ENCODE measurements around the gene ARRDC5.
"Not testable (repeated sequence)": the region's sequence is repeated elsewhere in the genome, so short reads cannot be mapped to it uniquely, and the experiment has no call there.

The ARRDC5 gene

DNA sequence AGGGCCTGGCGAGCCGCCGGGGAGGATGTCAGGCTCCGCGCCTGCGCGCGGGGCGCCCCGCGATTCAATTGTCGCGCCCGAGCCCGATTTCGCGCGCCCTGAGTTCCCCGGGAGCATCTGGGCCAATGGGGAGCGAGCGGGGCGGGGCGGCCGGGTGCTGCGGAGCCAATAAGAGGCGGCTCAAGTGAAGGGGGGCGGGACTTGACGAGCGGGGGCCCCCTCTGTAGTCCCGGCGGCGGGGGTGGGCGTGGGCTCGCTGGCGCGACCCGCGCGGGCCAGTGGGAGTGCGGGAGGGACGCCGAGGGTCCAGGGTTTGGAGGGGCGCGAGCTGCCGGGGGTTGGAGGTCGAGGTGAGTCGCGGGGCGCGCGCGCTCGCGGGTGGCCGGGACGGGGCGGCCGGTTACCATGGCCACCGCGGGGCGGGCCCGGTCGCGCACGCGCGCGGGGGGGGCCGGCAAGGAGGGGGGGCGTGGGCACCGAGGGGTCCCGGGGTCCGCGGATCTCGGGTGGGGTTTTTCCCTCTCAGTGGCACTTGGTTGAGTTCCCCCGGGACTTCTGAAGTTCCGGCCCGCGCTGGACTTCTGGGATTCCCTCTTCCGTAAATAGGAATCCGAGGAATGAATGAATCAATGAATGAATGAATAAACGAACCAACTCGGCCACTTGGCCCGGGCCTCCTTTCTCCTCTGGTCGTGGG is 7.3 kb upstream of the ARRDC5 start:
- peak; percentile 86 to 97 (median 91) for DNase-seq

DNA sequence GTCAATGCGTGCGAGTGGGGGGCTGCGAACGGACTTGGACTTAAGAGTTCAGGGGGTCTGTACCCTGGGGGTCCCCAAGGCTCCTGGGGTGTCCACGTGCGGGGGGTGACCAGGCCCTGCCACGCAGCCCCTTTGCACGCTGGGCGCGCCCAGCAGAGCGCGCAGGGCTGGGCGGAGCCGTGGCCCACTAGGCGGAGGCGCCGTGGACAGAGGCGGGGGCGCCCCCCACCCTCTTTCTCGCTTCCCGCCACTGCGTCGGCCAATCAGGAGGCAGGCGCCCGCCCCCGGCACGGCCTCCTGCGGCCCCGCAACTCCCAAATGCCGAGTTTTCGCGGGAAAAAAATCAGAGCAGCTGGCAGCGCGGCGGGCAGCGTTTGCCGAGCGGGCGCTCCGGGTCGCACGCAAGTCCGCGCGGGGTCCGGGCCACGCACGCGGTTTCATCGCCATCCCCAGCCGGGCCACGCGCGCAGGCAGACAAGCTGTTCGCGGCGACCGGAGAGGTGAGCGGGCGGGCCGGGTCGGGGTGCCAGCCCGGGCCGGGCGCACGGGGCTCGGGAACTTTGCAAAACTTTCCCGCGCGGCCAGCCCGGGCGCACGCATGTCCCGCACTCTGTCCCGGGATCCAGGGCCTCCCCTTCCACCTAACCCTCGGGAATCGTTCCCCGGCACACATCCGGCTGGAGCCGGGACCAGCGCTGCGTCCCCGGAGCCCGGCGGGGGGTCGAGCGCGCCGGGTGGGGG is 6.6 kb upstream of the ARRDC5 start, which contains the start of gene UHRF1:
Gene UHRF1, plus strand, starts transcription at position 346 of the 741 bp plus-strand sequence. CDS start 1,385 bp downstream, outside the sequence.
- peak in 2 of 5 experiments; percentile 24 to 84 for DNase-seq

DNA sequence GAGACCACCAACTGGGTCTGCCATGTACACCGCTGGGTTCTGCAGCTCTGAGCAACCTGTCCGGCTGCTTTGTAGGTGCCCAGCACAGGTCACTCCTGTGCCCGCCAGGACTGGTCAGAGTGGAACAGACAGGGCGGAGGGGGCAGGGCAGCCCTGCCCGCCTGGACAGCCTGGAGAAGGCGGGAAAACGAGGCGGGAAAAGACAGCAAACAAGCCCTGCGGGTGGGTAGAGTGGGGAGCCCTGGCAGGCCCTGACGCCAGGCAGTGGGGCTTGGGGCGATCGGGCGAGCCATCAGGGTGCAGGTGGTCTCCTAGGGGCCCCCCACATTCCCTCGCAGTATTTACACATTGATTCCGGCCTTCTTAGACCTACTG is 6.1 kb upstream of the ARRDC5 start:
- DNase-seq, result no peak

DNA sequence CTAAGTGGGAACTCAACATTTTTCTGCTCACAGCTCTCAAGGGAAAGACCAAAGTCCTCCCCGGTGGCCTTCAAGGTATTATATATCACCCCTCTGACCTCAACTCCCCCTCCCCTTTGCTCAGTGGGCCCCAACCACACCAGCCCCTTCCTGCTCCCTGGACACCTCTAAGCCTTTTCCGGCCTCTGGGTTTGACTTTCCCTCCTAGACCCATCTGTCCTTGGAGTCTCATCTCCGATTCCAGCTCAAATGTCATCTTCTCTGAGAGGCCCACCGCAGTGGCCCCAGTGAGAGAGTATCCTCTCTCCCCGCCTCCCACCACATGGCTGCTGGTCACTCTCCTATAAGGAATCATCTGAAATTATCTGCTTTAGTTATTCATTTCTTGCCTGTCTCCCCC is 5.7 kb upstream of the ARRDC5 start:
- no peak for DNase-seq

DNA sequence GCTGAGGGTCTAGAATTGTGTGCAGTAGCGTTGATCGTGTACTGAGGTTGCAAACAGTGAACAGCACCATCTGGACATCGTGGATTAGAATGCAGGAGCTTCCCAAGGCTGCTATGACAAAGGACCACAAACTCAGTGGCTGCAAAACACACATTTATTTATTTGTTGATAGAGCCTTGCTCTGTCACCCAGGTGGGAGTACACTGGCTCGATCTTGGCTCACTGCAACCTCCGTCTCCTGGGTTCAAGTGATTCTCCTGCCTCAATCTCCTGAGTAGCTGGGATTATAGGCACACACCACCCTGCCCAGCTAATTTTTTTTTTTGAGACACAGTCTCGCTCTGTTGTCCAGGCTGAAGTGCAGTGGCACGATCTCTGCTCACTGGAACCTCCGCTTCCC is 4.3 kb upstream of the ARRDC5 start:
- no peak for DNase-seq

DNA sequence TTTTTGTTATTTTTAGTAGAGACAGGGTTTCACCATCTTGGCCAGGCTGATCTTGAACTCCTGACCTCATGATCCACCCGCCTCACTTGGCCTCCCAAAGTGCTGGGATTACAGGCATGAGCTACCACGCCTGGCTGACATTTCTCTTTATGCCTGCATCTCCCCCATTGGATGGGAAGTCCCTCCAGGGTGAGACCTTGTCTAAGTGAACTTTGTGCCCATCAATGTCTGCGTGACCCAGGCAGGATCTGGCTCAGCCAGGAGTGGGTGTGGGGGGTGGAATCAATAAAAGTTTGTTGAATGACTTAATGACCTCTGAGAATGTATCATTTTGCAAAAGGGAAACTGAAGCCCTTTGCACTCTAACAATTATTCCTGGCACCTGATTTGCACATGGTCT is 1.8 kb upstream of the ARRDC5 start:
- no peak for DNase-seq

DNA sequence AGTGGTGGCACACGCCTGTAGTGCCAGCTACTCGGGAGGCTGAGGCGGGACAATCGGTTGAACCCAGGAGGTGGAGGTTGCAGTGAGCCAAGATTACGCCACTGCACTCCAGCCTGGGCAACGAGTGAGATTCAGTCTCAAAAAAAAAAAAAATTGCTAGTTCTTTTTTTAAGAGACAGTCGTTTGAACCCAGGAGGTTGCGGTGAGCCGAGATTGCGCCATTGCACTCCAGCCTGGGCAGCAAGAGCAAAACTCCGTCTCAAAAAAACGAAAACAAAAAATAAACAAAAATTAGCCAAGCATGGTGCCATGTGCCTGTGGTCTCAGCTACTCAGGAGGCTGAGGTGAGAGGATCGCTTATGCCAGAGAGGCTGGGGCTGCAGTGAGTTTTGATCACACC is 1.8 kb downstream of the ARRDC5 start:
- DNase-seq, result not testable (repeated sequence)

DNA sequence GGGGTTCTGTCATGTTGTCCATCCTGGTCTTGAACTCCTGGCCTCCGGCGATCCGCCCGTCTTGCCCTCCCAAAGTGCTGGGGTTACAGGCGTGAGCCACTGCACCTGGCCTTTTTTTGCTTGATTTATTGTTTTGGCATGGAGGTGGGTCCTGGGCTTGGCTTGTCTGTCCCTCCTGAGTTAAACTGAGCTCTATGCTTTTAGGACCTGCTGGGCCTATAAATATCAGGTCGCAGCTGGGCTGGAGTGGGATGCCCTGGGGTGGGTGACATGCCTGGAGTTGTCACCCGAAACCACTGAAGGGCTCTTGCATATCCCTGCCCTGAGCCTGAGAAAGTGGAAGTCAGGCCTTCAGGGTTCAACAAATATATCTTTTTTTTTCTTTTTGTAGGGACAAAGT is 5.5 kb downstream of the ARRDC5 start:
- no peak for DNase-seq

DNA sequence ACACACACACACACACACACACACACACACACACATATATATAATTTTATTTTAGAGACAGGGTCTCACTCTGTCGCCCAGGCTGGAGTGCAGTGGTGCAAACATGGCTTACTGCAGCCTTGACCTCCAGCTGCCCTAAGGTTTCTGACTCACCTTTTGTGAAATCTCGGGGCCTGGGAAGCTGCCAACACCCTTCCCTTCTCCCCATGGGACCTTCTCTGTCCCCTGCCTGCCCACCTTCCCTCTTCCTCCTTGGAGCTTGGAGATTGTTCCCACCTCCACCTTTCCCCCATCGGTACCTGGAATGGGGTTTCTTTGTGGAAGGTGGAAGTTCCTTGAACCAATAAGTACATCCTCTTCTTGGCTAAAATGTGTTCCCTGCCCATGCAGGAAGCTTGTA is 6.3 kb downstream of the ARRDC5 start:
- no peak for DNase-seq

DNA sequence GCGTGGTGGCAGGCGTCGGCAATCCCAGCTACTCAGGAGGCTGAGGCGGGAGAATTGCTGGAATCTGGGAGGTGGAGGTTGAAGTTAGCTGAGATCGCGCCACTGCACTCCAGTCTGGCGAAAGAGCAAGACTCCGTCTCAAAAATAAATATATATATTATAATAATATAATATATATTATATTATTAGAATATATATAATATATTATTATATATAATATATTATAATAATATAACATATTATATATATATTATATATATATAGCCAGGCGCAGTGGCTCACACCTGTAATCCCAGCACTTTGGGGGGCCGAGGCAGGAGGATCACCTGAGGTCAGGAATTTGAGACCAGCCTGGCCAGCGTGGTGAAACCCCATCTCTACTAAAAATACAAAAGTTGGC is 9.7 kb downstream of the ARRDC5 start:
- DNase-seq, result not testable (repeated sequence)

DNA sequence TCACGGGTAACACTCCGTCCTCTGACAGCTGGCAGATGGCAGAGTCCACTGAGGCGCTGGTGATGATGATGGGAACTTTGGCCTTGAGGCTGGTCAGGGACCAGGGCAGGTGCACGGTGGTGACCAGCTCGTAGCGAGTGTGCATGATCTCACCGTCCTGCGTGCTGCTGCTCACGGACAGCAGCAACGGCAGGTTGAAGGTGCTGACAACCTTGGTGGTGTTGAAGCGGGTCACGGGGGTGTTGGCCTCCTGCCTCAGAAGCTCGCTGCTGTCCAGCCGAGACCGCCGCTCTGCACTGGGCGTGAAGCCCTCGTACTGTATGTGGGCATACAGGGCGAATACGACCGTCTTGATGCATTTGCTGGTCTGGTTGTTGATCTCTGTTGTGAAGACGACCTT is 11.6 kb downstream of the ARRDC5 start:
- DNase-seq, result no peak

DNA sequence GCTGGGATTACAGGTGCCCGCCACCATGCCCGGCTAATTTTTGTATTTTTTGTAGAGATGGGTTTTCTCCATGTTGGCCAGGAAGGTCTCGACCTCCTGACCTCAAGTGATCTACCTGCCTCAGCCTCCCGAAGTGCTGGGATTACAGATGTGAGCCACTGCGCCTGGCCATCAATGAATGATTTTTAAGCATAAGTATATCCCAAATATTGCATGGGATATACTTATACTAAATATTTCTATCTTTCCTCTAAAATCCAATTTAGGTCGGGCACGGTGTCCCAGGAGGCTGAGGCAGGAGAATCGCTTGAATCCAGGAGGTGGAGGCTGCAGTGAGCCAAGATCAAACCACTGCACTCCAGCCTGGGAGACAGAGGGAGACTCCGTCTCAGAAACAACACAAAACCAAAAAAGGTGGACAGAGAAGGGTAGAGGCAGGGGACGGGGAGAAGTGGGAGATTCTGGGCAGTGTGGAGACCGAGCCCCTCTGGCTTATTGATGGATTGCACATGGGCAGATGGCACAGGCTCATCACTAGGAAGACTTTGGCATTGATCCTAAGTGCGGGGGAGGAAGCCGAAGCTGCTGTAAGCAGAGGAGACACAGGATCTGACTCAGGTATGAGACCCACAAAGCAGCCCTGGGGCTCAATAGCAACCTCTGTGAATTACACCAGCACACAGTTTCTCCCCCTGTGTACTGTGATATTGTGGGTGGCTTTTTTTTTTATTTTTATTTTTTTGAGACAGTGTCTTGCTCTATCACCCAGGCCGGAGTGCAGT is 13.5 kb downstream of the ARRDC5 start:
- DNase-seq, result no peak

DNA sequence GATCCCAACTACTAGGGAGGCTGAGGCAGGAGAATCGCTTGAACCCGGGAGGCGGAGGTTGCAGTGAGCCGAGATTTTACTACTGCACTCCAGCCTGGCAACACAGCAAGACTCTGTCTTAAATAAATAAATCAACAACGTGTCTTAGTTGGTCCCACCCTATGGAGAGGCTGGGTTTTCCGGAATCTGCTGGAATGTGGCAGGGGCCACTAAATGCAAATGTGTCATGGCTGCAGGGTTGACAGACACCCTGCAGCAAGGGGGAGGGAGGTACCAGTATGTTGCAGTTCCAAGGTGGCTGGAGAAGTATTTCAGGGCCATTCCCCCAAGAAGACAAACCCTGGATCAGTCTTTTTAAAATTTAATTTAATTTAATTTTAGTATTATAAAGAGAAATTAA is 14.9 kb downstream of the ARRDC5 start:
- not testable (repeated sequence) for DNase-seq

DNA sequence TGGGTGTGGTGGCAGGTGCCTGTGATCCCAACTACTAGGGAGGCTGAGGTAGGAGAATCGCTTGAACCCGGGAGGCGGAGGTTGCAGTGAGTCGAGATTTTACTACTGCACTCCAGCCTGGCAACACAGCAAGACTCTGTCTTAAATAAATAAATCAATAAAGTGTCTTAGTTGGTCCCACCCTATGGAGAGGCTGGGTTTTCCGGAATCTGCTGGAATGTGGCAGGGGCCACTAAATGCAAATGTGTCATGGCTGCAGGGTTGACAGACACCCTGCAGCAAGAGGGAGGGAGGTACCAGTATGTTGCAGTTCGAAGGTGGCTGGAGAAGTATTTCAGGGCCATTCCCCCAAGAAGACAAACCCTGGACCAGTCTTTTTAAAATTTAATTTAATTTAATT is 17.7 kb downstream of the ARRDC5 start:
- not testable (repeated sequence) for DNase-seq

DNA sequence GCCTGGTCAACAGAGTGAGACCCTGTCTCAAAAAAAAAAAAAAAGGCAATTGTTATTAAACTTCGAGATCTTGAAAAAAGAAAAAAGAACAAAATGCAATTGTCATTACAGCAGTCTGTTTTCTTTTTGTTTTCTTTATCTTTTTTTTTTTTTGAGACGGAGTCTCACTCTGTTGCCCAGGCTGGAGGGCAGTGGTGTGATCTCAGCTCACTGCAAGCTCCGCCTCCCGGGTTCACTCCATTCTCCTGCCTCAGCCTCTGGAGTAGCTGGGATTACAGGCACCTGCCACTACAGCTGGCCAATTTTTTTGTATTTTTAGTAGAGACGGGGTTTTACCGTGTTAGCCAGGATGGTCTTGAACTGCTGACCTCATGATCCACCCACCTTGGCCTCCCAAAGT is 19.8 kb downstream of the ARRDC5 start:
- not testable (repeated sequence) for DNase-seq

DNA sequence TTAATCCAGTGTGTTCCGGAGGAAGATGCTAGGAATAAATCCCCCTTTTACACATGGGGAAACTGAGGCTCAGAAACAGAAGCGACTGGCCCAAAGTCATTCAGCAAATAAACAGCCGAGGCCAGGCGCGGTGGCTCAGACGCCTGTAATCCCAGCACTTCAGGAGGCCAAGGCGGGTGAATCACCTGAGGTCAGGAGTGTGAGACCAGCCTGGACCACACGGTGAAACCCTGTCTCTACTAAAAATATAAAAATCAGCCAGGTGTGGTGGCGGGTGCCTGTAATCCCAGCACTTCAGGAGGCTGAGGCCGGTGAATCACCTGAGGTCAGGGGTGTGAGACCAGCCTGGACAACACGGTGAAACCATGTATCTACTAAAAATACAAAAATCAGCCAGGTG is 23.7 kb downstream of the ARRDC5 start:
- DNase-seq, result no peak

DNA sequence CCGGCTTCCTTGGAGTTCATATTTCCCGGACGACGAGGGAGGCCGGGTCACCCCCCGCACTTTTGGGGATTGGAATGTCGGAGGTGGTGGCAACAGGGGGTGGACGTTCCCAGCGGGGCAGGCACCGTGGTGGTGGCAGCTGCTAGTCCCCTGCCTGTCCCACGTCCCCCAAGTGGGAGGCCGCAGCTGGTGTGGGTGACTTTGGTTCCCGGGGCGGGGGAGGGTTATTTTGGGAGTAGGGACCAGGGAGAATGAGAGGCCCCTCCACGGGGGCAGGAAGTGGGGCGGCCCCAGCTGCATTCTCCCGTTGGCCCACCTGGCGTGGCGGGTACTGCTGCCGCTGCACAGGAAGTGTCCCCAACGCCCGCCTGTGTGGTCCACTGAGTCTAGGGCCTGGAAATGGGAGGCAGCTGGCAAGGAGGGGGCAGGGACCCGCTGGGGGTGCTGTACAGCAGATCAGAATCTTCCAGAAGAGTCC is 24.2 kb downstream of the ARRDC5 start:
- no peak for DNase-seq

DNA sequence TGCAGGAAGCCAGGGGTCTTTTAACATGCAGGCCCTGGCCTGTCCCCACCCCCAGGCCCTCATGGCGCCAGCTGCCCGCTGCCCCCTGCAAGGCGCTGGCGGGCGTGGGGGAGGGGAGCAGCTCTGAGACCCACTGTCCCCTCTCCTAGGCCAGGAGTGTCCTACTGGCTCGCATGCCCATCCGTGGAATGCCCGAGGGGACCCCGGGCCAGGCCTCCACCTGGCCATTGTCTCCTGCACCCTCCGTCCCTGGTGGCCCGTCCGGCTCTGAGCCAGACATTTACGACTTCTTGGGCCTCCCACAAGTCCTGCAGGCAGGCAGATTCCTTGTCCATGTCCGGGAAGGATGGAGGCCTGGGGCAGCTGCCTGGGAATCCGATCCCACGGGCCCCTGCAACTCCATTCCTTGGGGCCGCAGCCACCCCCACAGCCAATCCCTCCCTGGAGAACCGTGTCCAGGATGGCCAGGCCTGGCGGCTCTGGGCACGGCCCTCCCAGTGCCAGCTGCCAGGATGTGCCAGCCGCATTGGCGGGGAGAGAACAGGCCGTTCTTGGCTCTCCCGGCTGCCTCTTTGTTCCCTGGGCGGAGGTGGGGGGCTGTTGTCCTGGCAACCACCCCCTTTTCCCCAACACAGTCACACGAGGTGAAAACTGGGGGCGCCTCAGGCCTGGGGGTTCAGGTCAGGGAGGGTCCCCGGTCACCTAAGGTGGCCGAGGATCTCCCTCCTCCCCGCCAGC is 24.8 kb downstream of the ARRDC5 start:
- DNase-seq, result no peak

DNA sequence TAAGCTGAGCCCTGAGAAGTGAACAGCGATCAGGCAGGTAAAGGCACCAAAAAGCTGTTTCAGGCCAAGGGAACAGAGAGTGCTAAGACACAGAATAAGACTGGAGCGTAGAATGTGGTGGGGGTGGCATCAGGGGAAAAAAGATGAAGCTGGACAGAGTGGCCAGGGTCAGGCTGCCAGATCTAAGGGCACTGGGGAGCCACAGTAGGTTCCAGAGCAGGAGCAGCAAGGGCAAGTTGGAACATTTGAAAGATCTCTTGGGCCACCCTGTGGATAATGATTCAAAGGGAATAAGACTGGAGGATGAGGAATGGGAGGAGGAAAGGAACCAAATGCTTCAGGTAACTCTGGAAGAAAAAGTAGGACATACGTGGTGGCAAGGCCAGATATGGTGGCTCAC is 28.8 kb downstream of the ARRDC5 start:
- no peak for DNase-seq

DNA sequence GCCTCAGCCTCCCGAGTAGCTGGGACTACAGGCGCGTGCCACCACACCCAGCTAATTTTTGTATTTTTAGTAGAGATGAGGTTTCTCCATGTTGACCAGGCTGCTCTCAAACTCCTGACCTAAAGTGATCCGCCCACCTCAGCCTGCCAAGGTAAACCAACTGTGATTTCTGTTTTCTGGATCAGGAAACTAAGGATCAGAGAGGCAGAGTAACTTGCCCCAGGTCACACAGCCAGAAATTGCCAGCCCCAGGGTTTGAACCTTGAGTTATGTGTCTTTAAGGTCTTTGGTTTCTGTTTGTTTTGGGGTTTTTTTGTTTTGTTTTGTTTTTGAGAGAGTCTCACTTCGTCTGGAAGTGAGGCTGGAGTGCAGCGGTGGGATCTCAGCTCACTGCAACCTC is 31.0 kb downstream of the ARRDC5 start:
- DNase-seq, result no peak

DNA sequence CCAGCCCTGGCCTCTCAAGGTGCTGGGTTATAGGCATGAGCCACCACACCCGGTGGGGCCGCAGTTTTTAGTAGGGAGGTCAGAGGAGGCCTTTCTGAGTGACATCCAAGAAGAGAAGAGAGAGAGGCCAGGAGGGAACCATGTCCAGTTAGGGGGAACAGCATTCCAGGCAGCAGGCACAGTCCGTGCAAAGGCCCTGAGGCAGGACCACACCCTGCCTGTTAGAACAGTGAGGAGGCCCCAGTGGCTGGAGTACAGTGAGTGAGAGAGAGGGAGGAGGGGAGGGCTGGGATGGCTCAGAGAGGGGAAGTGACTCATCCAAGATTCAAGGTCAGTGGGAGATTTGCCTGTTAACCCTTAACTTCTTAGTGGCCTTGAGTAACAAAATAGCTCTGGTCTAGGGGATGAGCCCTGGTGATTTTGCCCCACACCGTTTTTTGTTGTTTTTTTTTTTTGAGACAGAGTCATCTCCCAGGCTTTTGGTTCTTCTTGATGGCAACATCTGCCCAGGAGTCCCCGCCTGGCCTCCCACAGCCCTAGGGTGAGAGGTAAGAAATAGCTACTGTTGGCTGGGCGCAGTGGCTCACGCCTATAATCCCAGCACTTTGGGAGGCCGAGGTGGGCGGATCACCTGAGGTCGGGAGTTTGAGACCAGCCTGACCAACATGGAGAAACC is 32.5 kb downstream of the ARRDC5 start:
- DNase-seq, result no peak

DNA sequence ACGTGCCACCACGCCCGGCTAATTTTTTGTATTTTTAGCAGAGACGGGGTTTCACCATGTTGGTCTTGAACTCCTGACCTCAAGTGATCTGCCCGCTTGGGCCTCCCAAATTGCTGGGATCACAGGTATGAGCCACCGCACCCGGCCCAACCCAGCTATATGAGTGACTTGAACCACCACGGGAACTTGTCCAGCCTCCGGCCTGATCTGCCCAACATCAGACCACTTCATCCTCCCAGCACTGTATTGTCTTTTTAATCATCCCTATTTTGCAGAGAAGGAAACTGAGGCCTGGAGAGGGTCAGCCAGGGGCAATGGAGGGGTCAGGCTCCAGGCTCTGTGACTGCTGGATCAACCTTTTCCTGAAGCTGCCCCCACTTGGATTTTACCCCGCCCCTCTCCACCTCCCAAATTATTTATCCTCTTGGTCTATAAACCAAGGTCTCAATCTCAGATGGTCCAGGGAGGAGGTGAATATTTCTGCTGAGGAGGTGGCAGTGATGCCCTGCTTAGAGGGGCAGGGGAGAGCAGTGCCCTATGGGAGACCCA is 34.3 kb downstream of the ARRDC5 start:
- no peak for DNase-seq
